HUES48 (cell line): ENCODE data around the gene ACOT8.
"Not testable (repeated sequence)": the region's sequence is repeated elsewhere in the genome, so short reads cannot be mapped to it uniquely, and the experiment has no call there.

ENCODE experiments used
- H3K27ac ChIP-seq: one replicate; pipeline ENCODE4 v1.7.0; 2013; ENCODE audit warnings: low read depth, low read length, inconsistent platforms
- H3K27me3 ChIP-seq: 2 replicates; pipeline ENCODE4 v1.6.1; 2013; ENCODE audit warnings: mild to moderate bottlenecking, low read length; ENCODE audit not compliant: control insufficient read depth, insufficient read depth
- H3K36me3 ChIP-seq: 2 replicates; pipeline ENCODE4 v1.6.1; 2013; ENCODE audit warnings: low read length; ENCODE audit not compliant: control insufficient read depth, insufficient read depth
- H3K4me1 ChIP-seq: 2 replicates; pipeline ENCODE4 v1.6.1; 2013; ENCODE audit warnings: mild to moderate bottlenecking, low read length; ENCODE audit not compliant: control insufficient read depth, insufficient read depth
- H3K4me3 ChIP-seq: 2 replicates; pipeline ENCODE4 v1.5.1; 2013; ENCODE audit warnings: mild to moderate bottlenecking, low read depth, low read length
- H3K9ac ChIP-seq: 2 replicates; pipeline ENCODE4 v1.6.1; 2013; ENCODE audit warnings: mild to moderate bottlenecking, low read depth, low read length, moderate library complexity
- H3K9me3 ChIP-seq: 2 replicates; pipeline ENCODE4 v1.6.1; 2013; ENCODE audit warnings: low read length; ENCODE audit not compliant: control insufficient read depth, insufficient read depth

The ACOT8 gene

GRCh38 chr20:45834797-45835161 is 22.4 kb downstream of the ACOT8 start:
- Histone ChIP-seq H3K27ac (no peak overlapping the region), H3K27me3 (no peaks in the 10 kb centered on the region; the same call in 1 of the 2 replicates), H3K36me3 (peaks cover 22% of the 10 kb centered on the region), H3K4me1 (peaks cover 19% of the 10 kb centered on the region), H3K4me3 (peak overlapping the region; percentile 79), H3K9ac (no peak overlapping the region), H3K9me3 (no peaks in the 10 kb centered on the region)

- Histone ChIP-seq H3K36me3 (peaks cover 19% of the 10 kb centered on the region), H3K4me3 (peak overlapping the region; percentile 79), H3K9ac (peak overlapping the region; percentile 65; the same call in 1 of the 2 replicates), H3K4me1 (peaks cover 19% of the 10 kb centered on the region), H3K9me3 (no peaks in the 10 kb centered on the region), H3K27ac (peak overlapping the region; percentile 59), H3K27me3 (no peaks in the 10 kb centered on the region; the same call in 1 of the 2 replicates)
Observed at GRCh38 chr20:45833883-45834796, 23.1 kb downstream of the ACOT8 start.

DNA sequence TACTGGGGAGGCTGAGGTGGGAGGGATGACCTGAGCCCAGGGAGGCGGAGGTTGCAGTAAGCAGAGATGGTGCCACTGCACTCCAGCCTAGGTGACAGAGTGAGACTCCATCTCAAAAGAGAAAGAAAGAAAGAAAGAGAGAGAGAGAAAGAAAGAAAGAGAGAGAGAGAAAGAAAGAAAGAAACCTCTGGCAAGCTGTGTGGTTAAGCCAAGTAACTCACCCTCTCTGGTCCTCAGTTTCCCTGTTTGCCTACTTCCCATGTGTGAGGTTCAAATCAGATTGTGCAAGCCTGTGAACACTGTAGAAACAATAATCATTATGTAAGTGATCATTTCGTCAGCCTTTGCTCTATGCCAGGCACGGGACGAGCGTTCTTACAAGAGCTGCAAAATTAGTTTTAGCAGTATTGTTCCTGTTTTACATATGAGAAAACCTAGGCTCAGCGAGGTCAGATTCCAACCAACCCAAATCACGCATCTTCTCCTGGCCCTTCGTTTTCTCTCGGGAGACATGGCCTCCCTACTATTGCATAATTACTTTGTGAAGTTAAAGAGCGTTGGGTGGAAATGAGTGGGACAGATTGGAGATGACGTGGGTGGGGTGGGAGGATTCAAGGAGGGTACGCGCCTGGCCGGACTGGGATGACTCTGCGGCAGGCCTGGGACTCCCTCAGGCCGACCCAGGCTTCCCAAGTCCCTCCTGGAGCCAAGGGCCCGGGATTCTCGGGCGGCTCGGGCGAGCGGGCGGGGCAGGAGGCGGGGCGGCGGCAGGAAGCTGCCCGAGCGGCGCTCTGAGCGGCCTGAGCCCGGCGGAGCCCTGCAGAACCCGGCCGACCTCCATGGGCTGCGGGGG is 23.9 kb downstream of the ACOT8 start, which contains the start of gene SNX21:
SNX21 (plus strand) TSS at position 770 of the 853 bp plus-strand sequence. CDS start 121 bp downstream, outside the sequence.
- no peaks in the 10 kb centered on the region for H3K9me3 ChIP-seq
- peaks cover 19% of the 10 kb centered on the region for H3K36me3 ChIP-seq
- no peaks in the 10 kb centered on the region; the same call in 1 of the 2 replicates for H3K27me3 ChIP-seq
- H3K4me3 ChIP-seq = peak within 1 kb of the TSS; percentile 79
- H3K27ac ChIP-seq = peak within 1 kb of the TSS; percentile 59
- H3K9ac ChIP-seq = peak within 1 kb of the TSS; percentile 65; the same call in 1 of the 2 replicates
- H3K4me1 ChIP-seq = peaks cover 19% of the 10 kb centered on the region

DNA sequence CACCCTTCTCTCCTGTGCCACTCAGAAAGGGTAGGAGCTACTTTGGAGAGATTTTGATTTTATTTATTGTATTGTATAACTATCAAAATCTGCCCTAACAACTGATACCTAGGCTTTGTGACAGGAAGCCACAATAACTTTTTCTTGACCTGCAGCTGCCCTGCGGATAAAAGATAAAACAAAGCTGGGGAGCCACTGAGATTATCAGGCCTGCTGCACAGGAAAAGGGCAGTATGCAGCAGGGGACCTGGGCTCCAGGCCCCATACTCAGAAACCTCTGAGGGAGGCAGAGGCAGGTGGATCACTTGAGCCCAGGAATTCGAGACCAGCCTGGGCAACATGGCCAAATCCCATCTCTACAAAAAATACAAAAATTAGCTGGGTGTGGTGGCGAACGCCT is 24.6 kb downstream of the ACOT8 start:
- Histone ChIP-seq H3K9ac (no peak overlapping the region), H3K4me1 (peaks cover 19% of the 10 kb centered on the region), H3K9me3 (no peaks in the 10 kb centered on the region), H3K4me3 (no peak overlapping the region), H3K36me3 (peaks cover 19% of the 10 kb centered on the region), H3K27ac (no peak overlapping the region), H3K27me3 (no peaks in the 10 kb centered on the region; the same call in 1 of the 2 replicates)

DNA sequence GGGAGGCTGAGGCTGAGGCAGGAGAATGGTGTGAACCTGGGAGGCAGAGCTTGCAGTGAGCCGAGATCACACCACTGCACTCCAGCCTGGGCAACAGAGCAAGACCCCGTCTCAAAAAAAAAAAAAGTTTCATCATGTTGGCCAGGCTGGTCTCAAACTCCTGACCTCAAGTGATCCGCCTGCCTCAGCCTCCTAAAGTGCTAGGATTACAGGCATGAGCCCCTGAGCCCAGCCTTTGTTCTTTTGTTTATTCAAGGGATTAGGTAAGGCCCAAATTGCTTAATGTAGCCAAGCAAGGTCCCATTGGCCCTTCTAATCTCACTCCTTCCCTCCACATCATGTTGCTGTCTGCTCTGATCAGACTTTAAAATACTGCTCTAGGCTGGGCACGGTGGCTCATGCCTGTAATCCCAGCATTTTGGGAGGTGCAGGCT is 27.5 kb downstream of the ACOT8 start:
- not testable (repeated sequence) for H3K27me3 ChIP-seq, H3K9ac ChIP-seq, H3K36me3 ChIP-seq, H3K27ac ChIP-seq, H3K9me3 ChIP-seq, H3K4me3 ChIP-seq
- H3K4me1 ChIP-seq = peaks cover 16% of the 10 kb centered on the region

- Histone ChIP-seq H3K36me3 (no peaks in the 10 kb centered on the region), H3K4me3 (no peak overlapping the region), H3K9ac (no peak overlapping the region), H3K27me3 (peaks cover 5% of the 10 kb centered on the region), H3K27ac (no peak overlapping the region), H3K4me1 (peaks cover 14% of the 10 kb centered on the region), H3K9me3 (no peaks in the 10 kb centered on the region)
Observed at GRCh38 chr20:45828589-45828988, 28.6 kb downstream of the ACOT8 start.

DNA sequence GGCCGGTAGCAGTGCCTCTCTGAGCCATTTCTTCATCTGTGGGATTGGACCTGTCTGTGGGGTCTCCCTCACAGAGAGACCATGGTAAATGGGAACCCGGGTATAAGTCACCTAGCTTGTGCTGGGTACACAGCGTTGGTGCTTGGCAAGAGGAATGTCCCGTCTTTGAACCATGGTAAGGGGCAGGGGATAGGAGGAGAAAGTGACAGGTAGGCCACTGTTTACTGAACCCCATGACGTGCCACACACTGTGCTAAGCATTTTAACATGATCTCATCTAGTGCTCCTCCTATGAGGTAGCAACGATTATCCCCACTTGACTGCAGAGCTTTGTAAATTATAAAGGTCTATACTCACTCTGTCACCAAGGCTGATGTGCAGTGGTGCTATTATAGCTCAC is 29.5 kb downstream of the ACOT8 start:
- Histone ChIP-seq H3K4me3 (no peak overlapping the region), H3K9ac (no peak overlapping the region), H3K36me3 (no peaks in the 10 kb centered on the region), H3K4me1 (peaks cover 6% of the 10 kb centered on the region; the same call in 1 of the 2 replicates), H3K27ac (no peak overlapping the region), H3K27me3 (peaks cover 13% of the 10 kb centered on the region), H3K9me3 (no peaks in the 10 kb centered on the region)

DNA sequence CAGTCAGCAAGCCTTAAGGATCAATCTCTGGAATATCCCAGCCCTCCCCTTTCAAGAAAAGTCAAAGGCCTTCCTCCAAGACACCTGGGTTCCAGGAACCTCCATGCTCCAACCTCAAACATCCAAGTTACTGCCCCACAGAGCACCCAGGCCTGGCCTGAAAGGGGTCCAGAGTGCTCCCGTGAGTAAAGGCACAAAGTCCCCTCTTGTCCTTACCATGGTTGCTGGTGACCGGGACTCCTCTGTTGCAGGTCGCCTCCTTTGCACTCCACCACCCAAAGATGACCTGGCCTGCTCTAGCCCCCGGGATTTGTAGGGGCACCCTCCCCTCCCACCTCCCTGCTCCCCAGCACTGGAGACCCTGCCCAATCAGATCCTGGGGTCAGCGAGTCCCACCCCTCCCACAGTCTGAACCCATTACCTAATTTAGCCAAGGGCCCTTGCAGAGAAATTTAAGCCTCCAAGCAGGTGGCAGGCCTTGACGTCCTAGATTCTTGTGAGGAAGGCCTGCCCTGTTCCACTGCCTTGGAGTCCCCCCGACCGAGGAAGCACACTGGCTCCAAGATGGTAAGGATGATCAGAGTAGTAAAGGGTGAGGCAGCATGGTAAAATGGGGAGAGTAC is 30.1 kb downstream of the ACOT8 start, which contains the start of gene TNNC2:
TNNC2 (minus strand) TSS at position 283 of the 623 bp plus-strand sequence; CDS start at position 219, 64 bp downstream.
- peaks cover 5% of the 10 kb centered on the region; the same call in 1 of the 2 replicates for H3K4me1 ChIP-seq
- H3K9ac ChIP-seq = no peak within 1 kb of the TSS
- no peak within 1 kb of the TSS for H3K4me3 ChIP-seq
- no peak within 1 kb of the TSS for H3K27ac ChIP-seq
- no peaks in the 10 kb centered on the region for H3K9me3 ChIP-seq
- H3K27me3 ChIP-seq = peaks cover 13% of the 10 kb centered on the region
- no peaks in the 10 kb centered on the region for H3K36me3 ChIP-seq

DNA sequence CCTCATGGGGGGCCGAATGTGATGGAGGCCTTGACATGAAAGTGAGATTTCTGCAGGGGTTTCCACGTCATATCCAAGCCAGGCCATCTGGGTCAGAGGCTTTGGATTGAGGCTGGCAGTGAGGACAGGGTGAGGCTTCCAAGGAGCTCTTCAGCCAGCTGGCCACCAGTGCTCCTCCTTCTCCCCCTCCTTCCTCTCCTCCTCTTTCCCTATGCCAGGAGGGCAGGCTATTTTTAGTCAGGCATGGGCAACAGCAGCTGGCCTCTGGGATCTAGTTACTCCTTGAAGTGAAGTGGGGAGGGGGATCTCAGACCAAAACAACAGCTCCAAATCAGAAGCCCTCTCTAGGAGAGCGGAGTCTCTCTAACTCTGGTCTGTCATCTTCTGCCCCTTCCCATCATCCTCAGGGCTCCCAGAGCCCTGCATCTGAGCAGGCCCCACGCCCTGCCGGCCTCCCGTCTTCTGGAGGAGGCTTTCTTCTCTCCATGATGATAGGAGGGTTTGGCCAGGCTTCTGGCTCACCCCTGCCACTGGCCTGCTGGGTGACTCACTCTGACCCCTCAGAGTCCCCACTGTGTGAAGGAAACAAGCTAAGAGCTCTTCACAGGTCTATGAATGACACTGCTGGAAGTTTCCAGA is 30.7 kb downstream of the ACOT8 start:
- peaks cover 5% of the 10 kb centered on the region; the same call in 1 of the 2 replicates for H3K4me1 ChIP-seq
- no peaks in the 10 kb centered on the region for H3K36me3 ChIP-seq
- peaks cover 13% of the 10 kb centered on the region for H3K27me3 ChIP-seq
- H3K4me3 ChIP-seq = no peak overlapping the region
- H3K27ac ChIP-seq = no peak overlapping the region
- H3K9me3 ChIP-seq = no peaks in the 10 kb centered on the region
- H3K9ac ChIP-seq = no peak overlapping the region
